ENCODE data around the gene KRT6A. TPM values are rescaled to one million over a fixed set of nuclear protein-coding genes. Genes with fewer than 3 reads are reported as not detected.

KRT6A gene
- total and polyA plus RNA-seq, 2 of the 13 experiments (the other 11 are each of a cell fraction or from before 2014, with no cell fraction given): 0.13 TPM; not detected in 1

DNA sequence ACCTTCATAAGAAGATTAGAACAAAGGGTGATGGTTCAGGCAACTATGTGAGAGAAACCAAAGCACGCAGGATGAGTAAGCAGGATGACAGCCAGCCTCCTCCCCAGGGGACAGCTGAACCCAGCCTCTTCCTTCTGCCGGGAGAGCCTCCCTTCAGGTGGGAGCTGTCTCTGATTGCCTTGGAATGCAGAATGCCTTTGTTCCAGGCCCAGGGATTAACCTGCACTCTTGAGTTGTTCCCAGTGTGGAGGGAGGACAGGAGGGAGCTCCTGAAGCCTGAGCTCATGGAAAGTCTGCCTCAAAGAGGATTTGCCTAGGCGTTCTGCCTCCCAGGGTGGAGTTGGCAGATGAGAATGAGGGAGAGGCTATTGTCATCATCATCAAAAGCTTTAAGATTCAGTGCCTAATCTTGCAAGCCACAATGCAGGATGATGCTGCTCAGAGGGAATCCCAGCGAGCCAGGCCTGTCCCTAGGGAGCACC is 3.6 kb upstream of the KRT6A start (continued):
- TF ChIP-seq, protein P1, sequence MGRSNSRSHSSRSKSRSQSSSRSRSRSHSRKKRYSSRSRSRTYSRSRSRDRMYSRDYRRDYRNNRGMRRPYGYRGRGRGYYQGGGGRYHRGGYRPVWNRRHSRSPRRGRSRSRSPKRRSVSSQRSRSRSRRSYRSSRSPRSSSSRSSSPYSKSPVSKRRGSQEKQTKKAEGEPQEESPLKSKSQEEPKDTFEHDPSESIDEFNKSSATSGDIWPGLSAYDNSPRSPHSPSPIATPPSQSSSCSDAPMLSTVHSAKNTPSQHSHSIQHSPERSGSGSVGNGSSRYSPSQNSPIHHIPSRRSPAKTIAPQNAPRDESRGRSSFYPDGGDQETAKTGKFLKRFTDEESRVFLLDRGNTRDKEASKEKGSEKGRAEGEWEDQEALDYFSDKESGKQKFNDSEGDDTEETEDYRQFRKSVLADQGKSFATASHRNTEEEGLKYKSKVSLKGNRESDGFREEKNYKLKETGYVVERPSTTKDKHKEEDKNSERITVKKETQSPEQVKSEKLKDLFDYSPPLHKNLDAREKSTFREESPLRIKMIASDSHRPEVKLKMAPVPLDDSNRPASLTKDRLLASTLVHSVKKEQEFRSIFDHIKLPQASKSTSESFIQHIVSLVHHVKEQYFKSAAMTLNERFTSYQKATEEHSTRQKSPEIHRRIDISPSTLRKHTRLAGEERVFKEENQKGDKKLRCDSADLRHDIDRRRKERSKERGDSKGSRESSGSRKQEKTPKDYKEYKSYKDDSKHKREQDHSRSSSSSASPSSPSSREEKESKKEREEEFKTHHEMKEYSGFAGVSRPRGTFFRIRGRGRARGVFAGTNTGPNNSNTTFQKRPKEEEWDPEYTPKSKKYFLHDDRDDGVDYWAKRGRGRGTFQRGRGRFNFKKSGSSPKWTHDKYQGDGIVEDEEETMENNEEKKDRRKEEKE (IDR thresholded peaks at IDR 0.05): no peak
- no peak for TF ChIP-seq EHMT2 (IDR thresholded peaks at IDR 0.05; ENCODE audit: borderline replicate concordance, low read depth, low read length)
- TF ChIP-seq, protein P2, sequence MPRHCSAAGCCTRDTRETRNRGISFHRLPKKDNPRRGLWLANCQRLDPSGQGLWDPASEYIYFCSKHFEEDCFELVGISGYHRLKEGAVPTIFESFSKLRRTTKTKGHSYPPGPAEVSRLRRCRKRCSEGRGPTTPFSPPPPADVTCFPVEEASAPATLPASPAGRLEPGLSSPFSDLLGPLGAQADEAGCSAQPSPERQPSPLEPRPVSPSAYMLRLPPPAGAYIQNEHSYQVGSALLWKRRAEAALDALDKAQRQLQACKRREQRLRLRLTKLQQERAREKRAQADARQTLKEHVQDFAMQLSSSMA (CRISPR knock-in tag; IDR thresholded peaks at IDR 0.05): no peak
- TF ChIP-seq, protein P3, sequence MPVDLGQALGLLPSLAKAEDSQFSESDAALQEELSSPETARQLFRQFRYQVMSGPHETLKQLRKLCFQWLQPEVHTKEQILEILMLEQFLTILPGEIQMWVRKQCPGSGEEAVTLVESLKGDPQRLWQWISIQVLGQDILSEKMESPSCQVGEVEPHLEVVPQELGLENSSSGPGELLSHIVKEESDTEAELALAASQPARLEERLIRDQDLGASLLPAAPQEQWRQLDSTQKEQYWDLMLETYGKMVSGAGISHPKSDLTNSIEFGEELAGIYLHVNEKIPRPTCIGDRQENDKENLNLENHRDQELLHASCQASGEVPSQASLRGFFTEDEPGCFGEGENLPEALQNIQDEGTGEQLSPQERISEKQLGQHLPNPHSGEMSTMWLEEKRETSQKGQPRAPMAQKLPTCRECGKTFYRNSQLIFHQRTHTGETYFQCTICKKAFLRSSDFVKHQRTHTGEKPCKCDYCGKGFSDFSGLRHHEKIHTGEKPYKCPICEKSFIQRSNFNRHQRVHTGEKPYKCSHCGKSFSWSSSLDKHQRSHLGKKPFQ (CRISPR knock-in tag; IDR thresholded peaks at IDR 0.05; ENCODE audit: insufficient replicate concordance): no peak
- TF ChIP-seq FOXO1 (CRISPR knock-in tag; IDR thresholded peaks at IDR 0.05): no peak

DNA sequence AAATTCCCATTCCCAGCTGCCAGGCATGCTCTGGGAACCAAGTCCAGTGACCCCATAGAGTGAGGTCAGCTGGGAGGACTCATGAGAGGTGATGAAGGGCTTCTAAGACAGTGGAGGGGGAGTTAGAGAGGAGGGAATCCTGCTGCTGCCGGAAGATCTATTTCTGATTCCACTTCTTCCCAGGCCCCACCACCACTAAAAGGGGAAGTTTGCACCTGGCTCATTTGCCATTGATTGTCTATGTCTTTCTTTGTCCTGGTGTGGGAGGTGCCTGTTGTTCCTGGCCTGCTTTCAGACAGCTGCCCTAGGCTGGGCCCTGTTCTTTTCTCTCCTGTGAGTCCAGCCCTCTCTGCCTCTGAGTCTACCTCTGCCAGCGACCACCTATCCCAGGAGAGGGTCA is 3.0 kb upstream of the KRT6A start:
- ChIA-PET CTCF (ENCODE audit: low intra/inter-chr PET ratio, low total read pairs) (no interaction called here), POLR2A (no interaction called here)
- BruUV-seq (replicated peaks): no TSS peak
- ATAC-seq (no peak), FAIRE-seq (no peak), DNase-seq (ENCODE audit: low spot score) (no peak)
- in situ Hi-C loops (cut with HindIII; ENCODE audit: extremely low pct_ligation_motif_present, low pct_unique_long_range_greater_than_20kb) (no loop called here), intact Hi-C loops (cut with micrococcal nuclease; ENCODE audit: unreplicated experiment) (no loop called here)
- Histone ChIP-seq H4K20me1 (ENCODE audit: insufficient read depth, low read length) (no peaks in the 10 kb centered on the region), H3K27me3 (ENCODE audit: control insufficient read depth in 1 of 2, insufficient read depth in 2 of 2, low read length in 2 of 2) (peaks cover 3 to 17% of the 10 kb centered on the region in 2 experiments; a peak in 3 of 5 replicates), H3K9me3 (ENCODE audit: low read length) (no peaks in the 10 kb centered on the region), H2AFZ (ENCODE audit: low read length) (no peak overlapping the region), H3K4me1 (ENCODE audit: insufficient read depth, low read length) (0 out of 2 replicates have a peak, but pooled peaks cover 6% of the 10 kb centered on the region), H3K27ac (ENCODE audit: extremely low read length, insufficient read depth, low read length) (no peak overlapping the region), H3K4me2 (ENCODE audit: low read depth, low read length) (no peak overlapping the region), H3K9ac (ENCODE audit: insufficient read depth, low read depth, low read length) (no peak overlapping the region), H3K36me3 (replicated peaks in 1 of 2; ENCODE audit: control insufficient read depth in 1 of 2, insufficient read depth in 2 of 2, low read length in 2 of 2) (no peaks in the 10 kb centered on the region), H3K79me2 (ENCODE audit: insufficient read depth, low read length) (no peaks in the 10 kb centered on the region), H3K4me3 (replicated peaks in 1 of 3; ENCODE audit: insufficient read depth in 1 of 3, low read depth in 2 of 3, low read length in 3 of 3) (no peak overlapping the region)
- TF ChIP-seq, protein P4, sequence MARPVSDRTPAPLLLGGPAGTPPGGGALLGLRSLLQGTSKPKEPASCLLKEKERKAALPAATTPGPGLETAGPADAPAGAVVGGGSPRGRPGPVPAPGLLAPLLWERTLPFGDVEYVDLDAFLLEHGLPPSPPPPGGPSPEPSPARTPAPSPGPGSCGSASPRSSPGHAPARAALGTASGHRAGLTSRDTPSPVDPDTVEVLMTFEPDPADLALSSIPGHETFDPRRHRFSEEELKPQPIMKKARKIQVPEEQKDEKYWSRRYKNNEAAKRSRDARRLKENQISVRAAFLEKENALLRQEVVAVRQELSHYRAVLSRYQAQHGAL (CRISPR knock-in tag; IDR thresholded peaks at IDR 0.05; ENCODE audit: not compliant biosample characterization): no peak
- no peak for TF ChIP-seq ZKSCAN1 (IDR thresholded peaks at IDR 0.05; ENCODE audit: low read length)
- TF ChIP-seq KLF13 (CRISPR knock-in tag; IDR thresholded peaks at IDR 0.05): no peak
- TF ChIP-seq KLF16 (CRISPR knock-in tag; IDR thresholded peaks at IDR 0.05): no peak
- TF ChIP-seq FOXA1 (IDR thresholded peaks at IDR 0.05): no peak
- no peak for TF ChIP-seq FOXA1 (CRISPR knock-in tag; IDR thresholded peaks at IDR 0.05)
- WGBS (ENCODE audit: low lambda C conversion rate): 50% methylated on average over 2 of the region's 2 CpGs
